Testis (tissue), 2 donors: Measurements from ENCODE around the gene CERS5.

Experiments
- CTCF ChIP-seq, 3 experiments: fragments of 450-650 bp in 2 of 3; fragments of 200-600 bp in 1 of 3; sonication (generic) in 1 of 3; IDR thresholded peaks; one replicate each; pipeline ENCODE4 v1.5.1; 2016 to 2019; ENCODE audit warnings: antibody characterized with exemption in 3 of 3, mild to moderate bottlenecking in 2 of 3, moderate library complexity in 1 of 3
- POLR2A ChIP-seq: fragments of 450-650 bp; IDR thresholded peaks from one replicate; pipeline ENCODE4 v1.6.1; 2017; ENCODE audit warnings: antibody characterized with exemption, mild to moderate bottlenecking, moderate library complexity

GRCh38 chr12:50201987-50202521 lies 34.9 kb upstream of the CERS5 start:
- TF ChIP-seq CTCF (IDR thresholded peaks at IDR 0.05) (no peak), POLR2A (no peak)
